ENCODE data around the gene SLC22A15.

- no peak for TF ChIP-seq POLR2A (IDR thresholded peaks at IDR 0.05; ENCODE audit: low read depth, low read length)
- TF ChIP-seq TAF1 (IDR thresholded peaks at IDR 0.05; ENCODE audit: borderline replicate concordance, low read depth, low read length) = no peak
- no peak for TF ChIP-seq POLR2AphosphoS5 (IDR thresholded peaks at IDR 0.05; ENCODE audit: low read depth, low read length)
Observed at GRCh38 chr1:116092752-116093489, 116.6 kb downstream of the SLC22A15 start.

All from GM12892 (cell line).